SU-DHL-6 (cell line): ENCODE data around the gene C8A.

Source experiments
- CTCF ChIP-seq: fragments of 200-600 bp; sonication (generic); IDR thresholded peaks from one replicate; pipeline ENCODE4 v1.5.1; 2017; ENCODE audit warnings: antibody characterized with exemption, mild to moderate bottlenecking, low read length, moderate library complexity; ENCODE audit not compliant: insufficient read depth, poor library complexity, severe bottlenecking
- EZH2phosphoT487 ChIP-seq: fragments of 200-600 bp; sonication (generic), shearing (Covaris generic); conservative IDR thresholded peaks from 2 replicates; pipeline ENCODE4 v1.6.1; 2018; ENCODE audit warnings: mild to moderate bottlenecking, antibody characterized with exemption, low read length, moderate library complexity, mixed read lengths

- TF ChIP-seq CTCF: no peak
- no peak for TF ChIP-seq EZH2phosphoT487
Measured at GRCh38 chr1:56894014-56894413, 39.4 kb downstream of the C8A start.
